Mesenchymal stem cell (in vitro differentiated cells and primary cell): ENCODE measurements around the gene KRT23.

Experiments
- DNase-seq: peaks from one replicate; pipeline ENCODE4 v3.0.0-alpha.2; 2013
- H2AFZ ChIP-seq: one replicate; pipeline ENCODE4 v1.6.1; 2013; ENCODE audit warnings: low read depth, mild to moderate bottlenecking, control low read depth, inconsistent platforms, low read length, moderate library complexity
- H2AK5ac ChIP-seq: 2 replicates; pipeline ENCODE4 v1.6.1; 2013; ENCODE audit warnings: low read length, moderate library complexity, mild to moderate bottlenecking, inconsistent platforms; ENCODE audit not compliant: severe bottlenecking
- H2BK120ac ChIP-seq: one replicate; pipeline ENCODE4 v1.6.1; 2013; ENCODE audit warnings: low read depth, mild to moderate bottlenecking, inconsistent platforms, low read length, moderate library complexity
- H2BK12ac ChIP-seq, 2 experiments: one replicate each; pipeline ENCODE4 v1.6.1; 2013; ENCODE audit warnings: inconsistent platforms in 2 of 2, low read length in 2 of 2, mild to moderate bottlenecking in 2 of 2, moderate library complexity in 2 of 2, control low read depth in 1 of 2
- H2BK15ac ChIP-seq: one replicate; pipeline ENCODE4 v1.6.1; 2013; ENCODE audit warnings: mild to moderate bottlenecking, low read depth, inconsistent platforms; ENCODE audit not compliant: poor library complexity, severe bottlenecking
- H2BK5ac ChIP-seq: 2 replicates; pipeline ENCODE4 v1.6.1; 2013; ENCODE audit warnings: low read depth, mild to moderate bottlenecking, low read length, control low read depth, inconsistent platforms; ENCODE audit not compliant: poor library complexity, severe bottlenecking
- H3K14ac ChIP-seq, 2 experiments: one replicate each; pipeline ENCODE4 v1.6.1; 2013; ENCODE audit warnings: inconsistent platforms in 2 of 2, low read length in 2 of 2, control low read depth in 1 of 2, mild to moderate bottlenecking in 1 of 2, moderate library complexity in 1 of 2
- H3K18ac ChIP-seq, 2 experiments: one replicate each; pipeline ENCODE4 v1.6.1; 2013; ENCODE audit warnings: inconsistent platforms in 2 of 2, low read length in 2 of 2, control low read depth in 1 of 2, low read depth in 1 of 2, mild to moderate bottlenecking in 1 of 2
- H3K23ac ChIP-seq, 2 experiments: one replicate each; pipeline ENCODE4 v1.6.1; 2013; ENCODE audit warnings: inconsistent platforms in 2 of 2, low read length in 2 of 2, mild to moderate bottlenecking in 2 of 2, moderate library complexity in 2 of 2, control low read depth in 1 of 2
- H3K27ac ChIP-seq: 2 replicates; pipeline ENCODE4 v1.5.1; 2013; ENCODE audit warnings: mild to moderate bottlenecking, moderate library complexity, low read length, control low read depth, inconsistent platforms; ENCODE audit not compliant: poor library complexity, severe bottlenecking
- H3K27me3 ChIP-seq, 2 experiments: 2 replicates each; pipeline versions ENCODE4 v1.6.1 to v1.7.0; 2013; ENCODE audit warnings: low read length in 2 of 2, mild to moderate bottlenecking in 2 of 2, moderate library complexity in 2 of 2, control low read depth in 1 of 2, inconsistent platforms in 1 of 2; ENCODE audit not compliant: control insufficient read depth in 1 of 2, insufficient read depth in 1 of 2
- H3K36me3 ChIP-seq, 2 experiments: 2 replicates each; pipeline versions ENCODE4 v1.6.1 to v1.7.0; 2013; ENCODE audit warnings: low read length in 2 of 2, control low read depth in 1 of 2, inconsistent platforms in 1 of 2, low read depth in 1 of 2, mild to moderate bottlenecking in 1 of 2; ENCODE audit not compliant: insufficient read depth in 2 of 2, control insufficient read depth in 1 of 2
- H3K4ac ChIP-seq, 2 experiments: one replicate each; pipeline ENCODE4 v1.6.1; 2013; ENCODE audit warnings: inconsistent platforms in 2 of 2, low read length in 2 of 2, mild to moderate bottlenecking in 2 of 2, moderate library complexity in 2 of 2, control low read depth in 1 of 2, low read depth in 1 of 2
- H3K4me1 ChIP-seq: 2 replicates; pipeline ENCODE4 v1.6.1; 2013; ENCODE audit warnings: low read depth, low read length, control low read depth; ENCODE audit not compliant: control insufficient read depth, insufficient read depth
- H3K4me2 ChIP-seq: 2 replicates; pipeline ENCODE4 v1.6.1; 2013; ENCODE audit warnings: low read length, mild to moderate bottlenecking, inconsistent platforms; ENCODE audit not compliant: poor library complexity, severe bottlenecking
- H3K4me3 ChIP-seq, 2 experiments: 2 replicates each; pipeline versions ENCODE4 v1.5.1 to v1.7.0; 2013; ENCODE audit warnings: low read length in 2 of 2, mild to moderate bottlenecking in 2 of 2, control low read depth in 1 of 2, low read depth in 1 of 2; ENCODE audit not compliant: insufficient read depth in 1 of 2
- H3K79me1 ChIP-seq: replicated peaks from 2 replicates; pipeline ENCODE4 v1.6.1; 2013; ENCODE audit warnings: mild to moderate bottlenecking, control low read depth, low read length, inconsistent platforms; ENCODE audit not compliant: poor library complexity, severe bottlenecking
- H3K9ac ChIP-seq: 2 replicates; pipeline ENCODE4 v1.7.0; 2013; ENCODE audit warnings: mild to moderate bottlenecking, low read length, moderate library complexity
- H3K9me3 ChIP-seq: 2 replicates; pipeline ENCODE4 v1.7.0; 2013; ENCODE audit warnings: mild to moderate bottlenecking, low read length; ENCODE audit not compliant: control insufficient read depth
- H4K8ac ChIP-seq: one replicate; pipeline ENCODE4 v1.6.1; 2013; ENCODE audit warnings: inconsistent platforms, mild to moderate bottlenecking, low read length, moderate library complexity
- H4K91ac ChIP-seq: one replicate; pipeline ENCODE4 v1.6.1; 2013; ENCODE audit warnings: mild to moderate bottlenecking, low read length, inconsistent platforms
- WGBS: methylation state at CpG from one replicate; pipeline ENCODE4 v1.1.7; 2013; ENCODE audit warnings: mixed read lengths; 5-methylcytosine and 5-hydroxymethylcytosine counted together

The KRT23 gene

DNA sequence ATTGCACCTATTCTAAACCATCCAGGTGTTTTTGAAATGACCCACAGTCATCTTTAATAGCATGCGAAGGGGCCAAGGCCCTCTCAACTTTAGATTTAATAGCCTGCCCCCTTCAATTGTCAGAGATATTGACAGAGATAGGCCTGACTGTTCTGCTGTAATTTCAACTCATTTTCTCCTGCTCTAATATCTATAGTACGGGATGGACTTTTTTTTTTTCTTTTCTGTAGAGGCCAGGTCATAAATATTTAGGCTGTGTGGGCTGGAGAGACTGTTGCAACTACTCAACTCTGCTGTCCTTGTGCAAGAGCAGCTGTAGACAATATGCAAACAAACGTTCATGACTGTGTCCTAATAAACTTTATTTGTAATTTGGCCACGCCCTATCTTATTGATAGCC lies 27.7 kb downstream of the KRT23 start:
- Histone ChIP-seq H3K4me2 (no peak overlapping the region), H3K23ac (no peak overlapping the region), H3K27ac (peak overlapping the region; percentile 85), H2BK12ac (no peak overlapping the region), H2BK120ac (no peak overlapping the region), H2AFZ (no peak overlapping the region), H3K18ac (no peak overlapping the region), H4K91ac (no peak overlapping the region), H3K79me1 (no peaks in the 10 kb centered on the region), H3K4me3 (peak overlapping the region in 1 of 2 experiments; percentile 10), H2BK5ac (peak overlapping the region; percentile 14), H3K9me3 (no peaks in the 10 kb centered on the region), H2AK5ac (no peak overlapping the region), H3K9ac (peak overlapping the region; percentile 81), H3K36me3 (no peaks in the 10 kb centered on the region), H3K14ac (no peak overlapping the region), H2BK15ac (no peak overlapping the region), H3K4ac (no peak overlapping the region), H3K27me3 (no peaks in the 10 kb centered on the region), H4K8ac (no peak overlapping the region), H3K4me1 (peaks cover 7% of the 10 kb centered on the region)
- 86% methylated on average over 2 of the region's 4 CpGs for WGBS
- peak; percentile 83 for DNase-seq

GRCh38 chr17:40909351-40909750 lies 28.1 kb downstream of the KRT23 start:
- no peak overlapping the region for H3K23ac ChIP-seq
- no peak overlapping the region for H4K8ac ChIP-seq
- H3K14ac ChIP-seq: no peak overlapping the region
- no peak overlapping the region for H2BK12ac ChIP-seq
- peak; percentile 96 for DNase-seq
- WGBS: 0% methylated on average over 4 of the region's 5 CpGs
- no peaks in the 10 kb centered on the region for H3K79me1 ChIP-seq
- H2BK120ac ChIP-seq: no peak overlapping the region
- no peak overlapping the region for H3K18ac ChIP-seq
- no peak overlapping the region for H4K91ac ChIP-seq
- H3K27ac ChIP-seq: peak overlapping the region; percentile 85
- H3K4ac ChIP-seq: no peak overlapping the region
- peaks cover 10% of the 10 kb centered on the region for H3K4me1 ChIP-seq
- H2BK5ac ChIP-seq: no peak overlapping the region
- no peak overlapping the region for H2AK5ac ChIP-seq
- H3K9me3 ChIP-seq: no peaks in the 10 kb centered on the region
- no peaks in the 10 kb centered on the region for H3K36me3 ChIP-seq
- H3K9ac ChIP-seq: peak overlapping the region; percentile 81
- no peak overlapping the region for H2AFZ ChIP-seq
- H3K4me2 ChIP-seq: no peak overlapping the region
- H3K4me3 ChIP-seq: no peak overlapping the region
- H2BK15ac ChIP-seq: no peak overlapping the region
- no peaks in the 10 kb centered on the region for H3K27me3 ChIP-seq

DNA sequence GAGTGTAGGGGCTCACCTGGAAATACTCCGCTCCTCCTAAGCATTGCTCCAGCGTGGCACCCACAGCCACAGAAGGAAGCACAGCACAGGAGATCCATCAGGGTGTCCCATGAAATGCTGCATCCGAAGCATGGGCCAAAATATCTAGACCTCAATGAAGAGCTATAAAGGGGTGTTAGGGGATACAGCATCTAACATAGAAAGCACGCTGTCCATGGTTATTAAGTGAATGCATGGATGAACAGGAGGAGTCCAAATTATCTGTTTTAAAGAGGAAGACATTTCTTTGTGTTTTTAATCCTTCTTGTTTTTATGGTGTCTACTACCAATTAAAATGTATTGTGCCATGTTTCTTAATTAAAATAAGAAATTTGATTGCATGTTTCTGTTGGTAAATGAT lies 30.8 kb downstream of the KRT23 start:
- no peak overlapping the region for H3K9ac ChIP-seq
- H3K14ac ChIP-seq: no peak overlapping the region
- H2BK5ac ChIP-seq: no peak overlapping the region
- H3K79me1 ChIP-seq: no peaks in the 10 kb centered on the region
- H3K4me1 ChIP-seq: peaks cover 15% of the 10 kb centered on the region
- H2AK5ac ChIP-seq: no peak overlapping the region
- H3K4me2 ChIP-seq: no peak overlapping the region
- no peak overlapping the region for H2BK120ac ChIP-seq
- H4K8ac ChIP-seq: no peak overlapping the region
- H3K36me3 ChIP-seq: no peaks in the 10 kb centered on the region
- no peak overlapping the region for H2BK12ac ChIP-seq
- H3K4me3 ChIP-seq: no peak overlapping the region
- no peak overlapping the region for H3K27ac ChIP-seq
- no peak overlapping the region for H4K91ac ChIP-seq
- WGBS: 99% methylated on average over 4 of the region's 4 CpGs
- DNase-seq: no peak
- H2BK15ac ChIP-seq: no peak overlapping the region
- no peak overlapping the region for H3K18ac ChIP-seq
- no peak overlapping the region for H3K23ac ChIP-seq
- no peaks in the 10 kb centered on the region for H3K27me3 ChIP-seq
- no peak overlapping the region for H3K4ac ChIP-seq
- H2AFZ ChIP-seq: no peak overlapping the region
- H3K9me3 ChIP-seq: no peaks in the 10 kb centered on the region

- H3K14ac ChIP-seq: no peak overlapping the region
- H3K36me3 ChIP-seq: no peaks in the 10 kb centered on the region
- WGBS: 97% methylated on average over 3 of the region's 5 CpGs
- H2BK5ac ChIP-seq: no peak overlapping the region
- H2BK120ac ChIP-seq: no peak overlapping the region
- no peak overlapping the region for H3K4ac ChIP-seq
- H3K4me2 ChIP-seq: no peak overlapping the region
- H2AK5ac ChIP-seq: peak overlapping the region; percentile 79
- H3K27ac ChIP-seq: no peak overlapping the region
- H3K9me3 ChIP-seq: no peaks in the 10 kb centered on the region
- peaks cover 14% of the 10 kb centered on the region for H3K4me1 ChIP-seq
- H4K91ac ChIP-seq: no peak overlapping the region
- no peak overlapping the region for H2BK15ac ChIP-seq
- H2AFZ ChIP-seq: no peak overlapping the region
- no peak overlapping the region for H3K18ac ChIP-seq
- H2BK12ac ChIP-seq: no peak overlapping the region
- H4K8ac ChIP-seq: no peak overlapping the region
- H3K4me3 ChIP-seq: no peak overlapping the region
- no peak for DNase-seq
- H3K27me3 ChIP-seq: no peaks in the 10 kb centered on the region
- H3K79me1 ChIP-seq: no peaks in the 10 kb centered on the region
- H3K23ac ChIP-seq: no peak overlapping the region
- no peak overlapping the region for H3K9ac ChIP-seq
These were observed 32.1 kb downstream of the KRT23 start for GRCh38 chr17:40905370-40905769.
